ENCODE measurements around the gene CPZ.

DNA sequence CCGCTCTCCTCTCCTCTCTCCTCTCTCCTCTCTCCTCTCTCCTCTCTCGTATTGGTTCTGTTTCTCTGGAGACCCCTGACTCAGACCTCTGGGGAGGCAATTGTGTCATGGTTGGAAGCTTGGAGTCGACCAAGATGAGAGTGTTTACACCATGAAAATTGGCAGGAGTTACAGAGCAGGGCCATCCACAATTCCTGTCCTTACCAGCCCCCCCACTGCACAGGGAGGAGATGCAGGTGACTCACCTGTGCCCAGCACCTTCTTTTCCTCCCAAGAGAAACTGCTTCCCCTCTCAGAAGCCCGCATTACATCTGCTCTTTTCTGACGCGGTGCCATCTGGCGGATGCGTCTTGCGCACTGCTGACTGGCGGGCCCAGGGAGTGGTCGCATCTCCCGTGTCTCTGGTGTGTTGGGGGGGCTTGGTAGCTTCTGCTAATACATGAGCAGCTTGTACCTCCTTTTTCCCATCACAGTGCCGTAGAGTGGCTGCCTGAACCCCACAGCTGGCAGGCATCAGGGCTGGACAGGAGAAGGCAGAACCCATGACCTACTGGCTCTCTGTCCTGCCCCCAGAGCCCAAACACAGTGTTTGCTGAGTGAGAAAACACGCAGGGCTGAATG, 43.7 kb upstream of the CPZ start:
- TF ChIP-seq EZH2 (IDR thresholded peaks at IDR 0.05) (no peak), CTCF (IDR thresholded peaks at IDR 0.05) (no peak), EZH2phosphoT487 (IDR thresholded peaks at IDR 0.05) (no peak)
